HepG2 (cell line): Measurements from ENCODE around the gene LRP1B. TPM values are rescaled to one million over a fixed set of nuclear protein-coding genes. Genes with fewer than 3 reads are reported as not detected.

ENCODE experiments used
- ATAC-seq: fragments of 200-7000 bp; cut with Tn5 transposase; 3 replicates; pipeline ENCODE4 v1.9.1; 2020; ENCODE audit warnings: mild to moderate bottlenecking, moderate library complexity
- BruUV-seq: library from RNA; stranded (reverse); fragments of 400-500 nt; replicated peaks from 2 replicates; lab custom pipeline; 2021; lab: Mats Ljungman, UMichigan
- CTCF ChIA-PET: fragments of 300-600 bp; formaldehyde crosslinking; extraction: SDS; loops from one replicate; lab custom pipeline; 2021; ENCODE audit warnings: low total read pairs, inconsistent platforms, low intra/inter-chr PET ratio; lab: Yijun Ruan, JAX
- POLR2A ChIA-PET: fragments of 350-600 bp; sonication (Branson Sonifier 250); formaldehyde crosslinking; loops from one replicate; lab custom pipeline; 2020; ENCODE audit warnings: antibody characterized with exemption, inconsistent platforms; lab: Yijun Ruan, JAX
- DNase-seq: peaks from one replicate; pipeline ENCODE4 v3.0.0-alpha.2; 2015; ENCODE audit warnings: low spot score
- FAIRE-seq: peaks from 3 replicates; lab custom pipeline; 2011; peaks lifted over from hg19 to GRCh38; lab: Jason Lieb, UNC
- H2AFZ ChIP-seq: one replicate; pipeline ENCODE4 v1.6.1; 2011; ENCODE audit warnings: low read length, inconsistent platforms
- H3K27ac ChIP-seq: fragments of 300-600 bp; 3 replicates; pipeline ENCODE4 v1.8.0; 2011; ENCODE audit warnings: mixed run types, mild to moderate bottlenecking, mixed read lengths, low read length, inconsistent platforms; ENCODE audit not compliant: insufficient read depth; ENCODE audit errors: extremely low read length
- H3K27me3 ChIP-seq, 2 experiments: fragments of 200-600 bp in 1 of 2; 2 replicates in 1 of 2; 3 replicates in 1 of 2; pipeline versions ENCODE4 v1.6.0 to v1.8.0; 2011; ENCODE audit warnings: low read length in 2 of 2, mild to moderate bottlenecking in 2 of 2, moderate library complexity in 2 of 2, inconsistent platforms in 1 of 2; ENCODE audit not compliant: insufficient read depth in 2 of 2, control insufficient read depth in 1 of 2
- H3K36me3 ChIP-seq, 2 experiments: fragments of 200-600 bp in 1 of 2; replicated peaks in 1 of 2; 2 replicates in 1 of 2; 3 replicates in 1 of 2; pipeline versions ENCODE4 v1.5.1 to v1.8.0; 2011; ENCODE audit warnings: low read length in 2 of 2, inconsistent platforms in 1 of 2; ENCODE audit not compliant: insufficient read depth in 2 of 2, control insufficient read depth in 1 of 2
- H3K4me1 ChIP-seq: 2 replicates; pipeline ENCODE4 v1.5.1; 2012; ENCODE audit warnings: low read length, inconsistent platforms; ENCODE audit not compliant: insufficient read depth
- H3K4me2 ChIP-seq: 2 replicates; pipeline ENCODE4 v1.6.0; 2011; ENCODE audit warnings: low read depth, low read length, inconsistent platforms
- H3K4me3 ChIP-seq, 3 experiments: fragments of 200-600 bp in 1 of 3; sonication (generic), shearing (Covaris generic) in 1 of 3; replicated peaks in 1 of 3; 2 replicates each; pipeline ENCODE4 v1.5.1; 2011 to 2016; ENCODE audit warnings: low read length in 3 of 3, inconsistent platforms in 2 of 3, low read depth in 2 of 3, mild to moderate bottlenecking in 2 of 3, control low read depth in 1 of 3, mixed read lengths in 1 of 3; ENCODE audit not compliant: insufficient read depth in 1 of 3
- H3K79me2 ChIP-seq: one replicate; pipeline ENCODE4 v1.6.1; 2011; ENCODE audit warnings: low read length, inconsistent platforms; ENCODE audit not compliant: insufficient read depth
- H3K9ac ChIP-seq: 2 replicates; pipeline ENCODE4 v1.6.0; 2011; ENCODE audit warnings: mild to moderate bottlenecking, low read depth, low read length, inconsistent platforms; ENCODE audit not compliant: insufficient read depth
- H3K9me3 ChIP-seq: 2 replicates; pipeline ENCODE4 v1.5.1; 2012; ENCODE audit warnings: mild to moderate bottlenecking, low read length
- H4K20me1 ChIP-seq: 2 replicates; pipeline ENCODE4 v1.6.0; 2011; ENCODE audit warnings: inconsistent platforms, mild to moderate bottlenecking, low read length, moderate library complexity; ENCODE audit not compliant: insufficient read depth
- ARID5B ChIP-seq: IDR thresholded peaks from 2 replicates; pipeline ENCODE4 v1.4.0; 2020; ENCODE audit warnings: mild to moderate bottlenecking, missing genetic modification reagents
- ARNT ChIP-seq: fragments of 450-650 bp; IDR thresholded peaks from 2 replicates; pipeline ENCODE4 v1.6.1; 2017
- ATAD3A ChIP-seq: sonication (generic); formaldehyde crosslinking; IDR thresholded peaks from 2 replicates; pipeline ENCODE4 v1.4.0; 2020; ENCODE audit warnings: missing genetic modification reagents
- GLI4 ChIP-seq: sonication (generic); formaldehyde crosslinking; IDR thresholded peaks from 2 replicates; pipeline ENCODE4 v1.5.1; 2020; ENCODE audit warnings: missing genetic modification reagents, mild to moderate bottlenecking, moderate library complexity, borderline replicate concordance
- HNF4A ChIP-seq: sonication (generic); formaldehyde crosslinking; IDR thresholded peaks from 2 replicates; pipeline ENCODE4 v1.4.0; 2020; ENCODE audit warnings: missing genetic modification reagents
- HNRNPUL1 ChIP-seq: fragments of 200-400 bp; formaldehyde crosslinking; IDR thresholded peaks from 2 replicates; pipeline ENCODE4 v1.6.1; 2017; ENCODE audit warnings: low read depth, mild to moderate bottlenecking, low read length, moderate library complexity
- JUND ChIP-seq: sonication (generic); formaldehyde crosslinking; IDR thresholded peaks from 2 replicates; pipeline ENCODE4 v1.8.0; 2022; ENCODE audit warnings: mild to moderate bottlenecking, missing genetic modification reagents
- KAT2B ChIP-seq: fragments of 150-350 bp; IDR thresholded peaks from 2 replicates; pipeline ENCODE4 v1.6.1; 2014; ENCODE audit warnings: low read depth, low read length, borderline replicate concordance
- NR2F2 ChIP-seq: IDR thresholded peaks from 2 replicates; pipeline ENCODE4 v1.6.1; 2012; ENCODE audit warnings: low read depth, inconsistent platforms, borderline replicate concordance
- PATZ1 ChIP-seq: sonication (generic); formaldehyde crosslinking; IDR thresholded peaks from 2 replicates; pipeline ENCODE4 v1.4.0; 2020; ENCODE audit warnings: missing genetic modification reagents
- PLRG1 ChIP-seq: fragments of 450-650 bp; conservative IDR thresholded peaks from 2 replicates; pipeline ENCODE4 v1.6.1; 2016
- PRMT3 ChIP-seq: sonication (generic); formaldehyde crosslinking; IDR thresholded peaks from 2 replicates; pipeline ENCODE4 v1.8.1; 2022; ENCODE audit warnings: low read depth, mild to moderate bottlenecking, moderate library complexity, missing genetic modification reagents, borderline replicate concordance
- SAP130 ChIP-seq: IDR thresholded peaks from 2 replicates; pipeline ENCODE4 v1.6.1; 2016; ENCODE audit warnings: low read depth
- SMAD3 ChIP-seq: sonication (generic); formaldehyde crosslinking; IDR thresholded peaks from 2 replicates; pipeline ENCODE4 v1.4.0; 2020; ENCODE audit warnings: missing genetic modification reagents
- ZNF253 ChIP-seq: sonication (generic); formaldehyde crosslinking; IDR thresholded peaks from 2 replicates; pipeline ENCODE4 v1.8.0; 2022; ENCODE audit warnings: mild to moderate bottlenecking, missing genetic modification reagents, borderline replicate concordance
- ZNF263 ChIP-seq: sonication (generic); formaldehyde crosslinking; IDR thresholded peaks from 2 replicates; pipeline ENCODE4 v1.4.0; 2020; ENCODE audit warnings: missing genetic modification reagents
- ZNF619 ChIP-seq: sonication (generic); formaldehyde crosslinking; IDR thresholded peaks from 2 replicates; pipeline ENCODE4 v1.4.0; 2020; ENCODE audit warnings: mild to moderate bottlenecking, missing genetic modification reagents
- ZNF780A ChIP-seq: sonication (generic); formaldehyde crosslinking; IDR thresholded peaks from 2 replicates; pipeline ENCODE4 v1.8.0; 2022; ENCODE audit warnings: mild to moderate bottlenecking, missing genetic modification reagents, moderate library complexity
- ZNF850 ChIP-seq: sonication (generic); formaldehyde crosslinking; conservative IDR thresholded peaks from 2 replicates; pipeline ENCODE4 v1.9.0; 2021; ENCODE audit warnings: mild to moderate bottlenecking, missing genetic modification reagents
- WGBS: methylation state at CpG from one replicate; pipeline ENCODE4 v1.1.6; 2017; ENCODE audit warnings: low lambda C conversion rate; 5-methylcytosine and 5-hydroxymethylcytosine counted together
- in situ Hi-C: cut with HindIII; loops from 2 replicates; pipeline ENCODE4 v1.10.0; 2017; ENCODE audit warnings: low pct_unique_long_range_greater_than_20kb; ENCODE audit not compliant: extremely low pct_ligation_motif_present
- intact Hi-C: fragments of 100-400 bp; cut with micrococcal nuclease; formaldehyde crosslinking; loops from one replicate; pipeline ENCODE4 v1.10.0; 2022; ENCODE audit not compliant: unreplicated experiment
- polyA plus RNA-seq, 8 experiments: library from polyadenylated mRNA; depleted of rRNA in 3 of 8; stranded (reverse) in 7 of 8; unstranded in 1 of 8; fragments of >200 nt; fragmentation: Illumina TruSeq in 4 of 8; extraction: Trizol in 4 of 8; gene quantifications; 2 replicates each; pipeline versions ENCODE4 v1.2.1 to v1.2.3, GENCODE V29; 2011 to 2016; ENCODE audit warnings: low read depth in 4 of 8, missing spikeins in 1 of 8, mixed read lengths in 1 of 8; ENCODE audit not compliant: insufficient read depth in 1 of 8
- total RNA-seq, 5 experiments: library from RNA; depleted of rRNA; stranded (reverse); fragments of >200 nt; fragmentation: Illumina TruSeq; extraction: Trizol; gene quantifications; 2 replicates each; pipeline ENCODE4 v1.2.3, GENCODE V29; 2016; ENCODE audit warnings: low read depth in 1 of 5

Gene LRP1B
- total and polyA plus RNA-seq, 2 of the 13 experiments (the other 11 are each of a cell fraction or from before 2014, with no cell fraction given), result 0.04 TPM; not detected in 1

DNA sequence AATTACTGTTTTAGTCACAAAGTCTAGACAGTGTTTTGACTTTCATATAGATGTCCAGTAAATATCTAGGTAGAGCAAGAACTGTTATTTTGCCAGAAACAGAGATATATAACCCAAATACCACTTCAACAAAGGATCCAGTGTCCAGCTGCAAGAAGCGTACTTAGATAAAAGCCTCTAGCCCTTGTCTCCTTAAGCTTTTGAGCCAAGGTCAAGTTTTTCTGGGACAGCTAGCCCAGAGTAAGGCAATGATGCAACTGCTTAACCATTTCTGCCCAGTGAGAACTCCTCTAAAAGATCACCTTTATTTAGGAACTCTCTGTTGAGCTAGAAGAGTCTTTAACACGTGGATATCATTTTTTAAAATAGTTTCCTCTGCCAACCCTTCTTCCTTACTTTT lies 1925.7 kb downstream of the LRP1B start:
- BruUV-seq, result no TSS peak
- no peak for ATAC-seq
- Histone ChIP-seq H4K20me1 (no peaks in the 10 kb centered on the region), H3K9me3 (no peaks in the 10 kb centered on the region), H3K9ac (no peak overlapping the region), H3K4me3 (no peak overlapping the region), H2AFZ (no peak overlapping the region), H3K4me1 (no peaks in the 10 kb centered on the region), H3K79me2 (no peaks in the 10 kb centered on the region), H3K27me3 (no peaks in the 10 kb centered on the region), H3K27ac (no peak overlapping the region), H3K36me3 (no peaks in the 10 kb centered on the region), H3K4me2 (no peak overlapping the region)
- CTCF ChIA-PET, result no interaction called here
- no peak for FAIRE-seq
- intact Hi-C loops, result no loop called here
- DNase-seq, result no peak
- TF ChIP-seq ZNF850 (CRISPR knock-in tag) (no peak), SMAD3 (CRISPR knock-in tag) (no peak), ARID5B (CRISPR knock-in tag) (no peak), KAT2B (no peak), GLI4 (CRISPR knock-in tag) (no peak), ZNF253 (CRISPR knock-in tag) (no peak), ZNF780A (no peak), JUND (CRISPR knock-in tag) (no peak), ARNT (no peak), ZNF619 (CRISPR knock-in tag) (no peak), SAP130 (CRISPR knock-in tag) (no peak), PRMT3 (CRISPR knock-in tag) (no peak), PLRG1 (no peak), HNRNPUL1 (no peak), PATZ1 (CRISPR knock-in tag) (no peak), HNF4A (CRISPR knock-in tag) (no peak), ATAD3A (CRISPR knock-in tag) (no peak), NR2F2 (no peak), ZNF263 (CRISPR knock-in tag) (no peak)
- 4% methylated on average over 2 of the region's 2 CpGs for WGBS
- in situ Hi-C loops, result no loop called here
- POLR2A ChIA-PET, result no interaction called here
